Measurements from ENCODE around the gene CTNNBL1. TPM values are rescaled to one million over a fixed set of nuclear protein-coding genes. Genes with fewer than 3 reads are reported as not detected.
A peak's percentile ranks its signal among the peaks of the same experiment; 100 is the strongest.

CTNNBL1 gene
- 203 and 204 TPM in 2 replicates for total RNA-seq (2022)
- percentile 91 among the genes with signal in this experiment for Bru-seq, nascent RNA
- percentile 80 among the genes with signal in this experiment for BruChase-seq, experiment 1, labeled RNA remaining after a 2-hour chase
- percentile 80 among the genes with signal in this experiment for BruChase-seq, experiment 2, labeled RNA remaining after a 6-hour chase
- long read RNA-seq, transcript CTNNBL1-201 (16 exons, 1,925 nt) = major isoform, 374 of 721 reads
- long read RNA-seq, partial matches to known transcripts = 299 of 721 reads
- long read RNA-seq, other reads (novel, unspliced or antisense) = 47 of 721 reads

DNA sequence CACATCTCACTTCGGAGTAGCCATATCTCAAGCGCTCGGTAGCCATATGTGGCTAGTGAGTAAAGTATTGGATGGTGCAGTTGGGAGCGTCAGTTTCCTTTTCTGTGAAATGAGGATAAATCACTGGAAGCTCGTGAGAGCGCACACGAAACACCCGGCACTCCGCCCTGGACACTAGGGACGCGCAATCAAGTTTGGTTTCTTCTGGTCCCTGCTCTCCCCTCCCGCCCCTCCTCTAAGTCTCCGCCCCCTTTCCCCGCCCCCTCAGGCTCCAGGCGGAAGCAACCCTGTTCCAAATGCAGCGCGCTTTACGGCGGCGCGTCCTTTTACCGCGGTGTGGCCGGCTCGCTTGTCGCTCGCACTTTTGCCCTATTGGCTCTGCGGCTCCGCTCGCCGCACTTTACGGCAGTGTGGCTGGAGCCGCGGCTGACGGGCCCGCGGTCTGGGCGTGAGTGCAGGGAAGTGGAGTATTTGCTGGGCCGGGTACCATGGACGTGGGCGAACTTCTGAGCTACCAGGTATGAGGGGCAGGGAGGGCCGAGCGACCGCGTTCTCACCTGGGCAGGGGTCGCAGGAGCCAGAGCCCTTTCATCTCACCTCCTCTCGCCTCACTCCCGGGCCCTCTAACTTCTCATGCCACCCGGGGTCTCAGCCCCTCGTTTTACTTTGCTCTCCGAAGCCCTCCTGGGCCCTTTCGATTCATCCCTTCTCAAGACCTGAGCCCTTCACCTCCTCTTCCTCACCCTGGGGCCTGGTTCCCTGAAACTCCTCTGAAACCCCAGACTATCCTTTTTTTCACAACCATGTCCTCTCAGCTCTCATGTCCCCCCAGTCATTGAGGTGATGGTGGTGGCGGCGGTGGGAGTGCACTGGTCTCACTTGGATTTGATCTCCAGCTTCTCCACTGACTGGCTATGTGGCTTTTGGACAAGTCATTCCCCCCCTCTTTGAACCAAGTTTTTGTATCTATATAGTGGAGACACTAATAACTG is at the start of gene CTNNBL1:
Gene CTNNBL1 (plus strand): TSS at position 396 of the 992 bp plus-strand sequence. CDS start 93 bp downstream, at position 489.
- Histone ChIP-seq H3K36me3 (ENCODE audit: control insufficient read depth, insufficient read depth, low read length) (no peaks in the 10 kb centered on the region), H3K4me3 (ENCODE audit: low read depth, low read length) (peak within 1 kb of the TSS; percentile 53), H3K27me3 (replicated peaks; ENCODE audit: control insufficient read depth, insufficient read depth, low read length) (no peaks in the 10 kb centered on the region), H3K4me1 (peaks cover 11% of the 10 kb centered on the region), H3K9me3 (no peaks in the 10 kb centered on the region)
- DNase-seq = peak; percentile 100
- Mint-ChIP-seq H3K4me1 (ENCODE audit: low read depth, unreplicated experiment) (peaks cover 5% of the 10 kb centered on the region), H3K9me3 (ENCODE audit: unreplicated experiment) (no peaks in the 10 kb centered on the region), H3K27ac (ENCODE audit: unreplicated experiment) (peak within 1 kb of the TSS; percentile 86), H3K4me3 (ENCODE audit: unreplicated experiment) (peak within 1 kb of the TSS; percentile 92), H3K27me3 (ENCODE audit: insufficient read depth, unreplicated experiment) (peaks cover 3% of the 10 kb centered on the region), H3K36me3 (ENCODE audit: insufficient read depth, unreplicated experiment) (peaks cover 12% of the 10 kb centered on the region)
- ChIA-PET CTCF (interaction anchor here (0.6 to 0.7 kb wide), 3 partner anchors 16 to 299 kb away, joined by 3 to 5 read pairs (median 3); no protein-coding TSS in a partner anchor), POLR2A (interaction anchor here (0.5 to 1.2 kb wide), 3 partner anchors 16 to 83 kb away, joined by 3 to 4 read pairs (median 3); no protein-coding TSS in a partner anchor)
- BruUV-seq (replicated peaks) = no TSS peak
- TF ChIP-seq CTCF (IDR thresholded peaks at IDR 0.05; ENCODE audit: insufficient read depth in 1 of 2, low read depth in 1 of 2, low read length in 1 of 2, severe bottlenecking in 1 of 2, unreplicated experiment in 1 of 2) = no peak
- intact Hi-C loops (cut with micrococcal nuclease; ENCODE audit: unreplicated experiment) = loop anchor here (1.0 to 2.0 kb wide), 3 partner anchors 17 to 43 kb away; no protein-coding TSS in a partner anchor

GRCh38 chr20:37644605-37645004 is 49.2 kb upstream of the CTNNBL1 start:
- BruUV-seq (replicated peaks) = no TSS peak
- no peaks in the 10 kb centered on the region for H3K4me1 ChIP-seq
- H3K4me3 ChIP-seq (ENCODE audit: low read depth, low read length) = no peak overlapping the region
- Mint-ChIP-seq H3K27me3 (ENCODE audit: insufficient read depth, unreplicated experiment) (peaks cover 24% of the 10 kb centered on the region), H3K9me3 (ENCODE audit: unreplicated experiment) (no peaks in the 10 kb centered on the region), H3K27ac (ENCODE audit: unreplicated experiment) (no peak overlapping the region), H3K4me1 (ENCODE audit: low read depth, unreplicated experiment) (peaks cover 10% of the 10 kb centered on the region), H3K36me3 (ENCODE audit: insufficient read depth, unreplicated experiment) (no peaks in the 10 kb centered on the region), H3K4me3 (ENCODE audit: unreplicated experiment) (no peak overlapping the region)
- ChIA-PET CTCF (no interaction called here), POLR2A (no interaction called here)
- no peaks in the 10 kb centered on the region for H3K36me3 ChIP-seq (ENCODE audit: control insufficient read depth, insufficient read depth, low read length)
- TF ChIP-seq CTCF (IDR thresholded peaks at IDR 0.05; ENCODE audit: insufficient read depth in 1 of 2, low read depth in 1 of 2, low read length in 1 of 2, severe bottlenecking in 1 of 2, unreplicated experiment in 1 of 2) = no peak
- no peaks in the 10 kb centered on the region for H3K9me3 ChIP-seq
- intact Hi-C loops (cut with micrococcal nuclease; ENCODE audit: unreplicated experiment) = no loop called here
- H3K27me3 ChIP-seq (replicated peaks; ENCODE audit: control insufficient read depth, insufficient read depth, low read length) = no peaks in the 10 kb centered on the region; the same call in 1 of the 2 replicates
- DNase-seq = no peak

GRCh38 chr20:37647946-37648345 is 45.9 kb upstream of the CTNNBL1 start:
- intact Hi-C loops (cut with micrococcal nuclease; ENCODE audit: unreplicated experiment) = no loop called here
- BruUV-seq (replicated peaks) = no TSS peak
- peaks cover 6% of the 10 kb centered on the region for H3K27me3 Mint-ChIP-seq (ENCODE audit: insufficient read depth, unreplicated experiment)

More at GRCh38 chr20:37647946-37648345, 45.9 kb upstream of the CTNNBL1 start:
- no peak overlapping the region for H3K4me3 Mint-ChIP-seq (ENCODE audit: unreplicated experiment)
- Histone ChIP-seq H3K4me3 (ENCODE audit: low read depth, low read length) (no peak overlapping the region), H3K9me3 (no peaks in the 10 kb centered on the region), H3K36me3 (ENCODE audit: control insufficient read depth, insufficient read depth, low read length) (no peaks in the 10 kb centered on the region), H3K4me1 (peaks cover 7% of the 10 kb centered on the region), H3K27me3 (replicated peaks; ENCODE audit: control insufficient read depth, insufficient read depth, low read length) (no peaks in the 10 kb centered on the region; the same call in 1 of the 2 replicates)
- no peaks in the 10 kb centered on the region for H3K9me3 Mint-ChIP-seq (ENCODE audit: unreplicated experiment)
- H3K4me1 Mint-ChIP-seq (ENCODE audit: low read depth, unreplicated experiment) = peaks cover 17% of the 10 kb centered on the region
- no peaks in the 10 kb centered on the region for H3K36me3 Mint-ChIP-seq (ENCODE audit: insufficient read depth, unreplicated experiment)
- H3K27ac Mint-ChIP-seq (ENCODE audit: unreplicated experiment) = no peak overlapping the region
- TF ChIP-seq CTCF (IDR thresholded peaks at IDR 0.05; ENCODE audit: insufficient read depth in 1 of 2, low read depth in 1 of 2, low read length in 1 of 2, severe bottlenecking in 1 of 2, unreplicated experiment in 1 of 2) = no peak
- ChIA-PET POLR2A (no interaction called here), CTCF (no interaction called here)
- DNase-seq = no peak
